ENCODE measurements around the gene HSD17B12.

The HSD17B12 gene

DNA sequence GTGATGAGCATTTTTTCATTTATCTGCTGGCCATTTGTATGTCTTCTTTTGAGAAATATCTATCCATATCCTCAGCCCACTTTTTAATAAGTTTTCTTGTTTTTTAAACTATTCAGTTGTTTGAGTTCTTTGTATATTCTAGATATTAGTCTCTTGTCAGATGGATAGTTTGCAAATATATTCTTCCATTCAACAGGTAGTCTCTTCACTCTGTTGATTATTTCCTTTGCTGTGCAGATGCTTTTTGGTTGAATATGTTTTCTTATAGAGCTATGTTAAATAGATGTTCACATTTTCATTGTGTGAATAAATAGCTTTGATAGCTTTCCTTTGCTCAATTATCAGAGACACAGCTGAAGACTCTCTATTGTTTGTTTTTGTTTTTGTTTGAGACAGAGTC, 131.9 kb downstream of the HSD17B12 start:
- no peak for DNase-seq

DNA sequence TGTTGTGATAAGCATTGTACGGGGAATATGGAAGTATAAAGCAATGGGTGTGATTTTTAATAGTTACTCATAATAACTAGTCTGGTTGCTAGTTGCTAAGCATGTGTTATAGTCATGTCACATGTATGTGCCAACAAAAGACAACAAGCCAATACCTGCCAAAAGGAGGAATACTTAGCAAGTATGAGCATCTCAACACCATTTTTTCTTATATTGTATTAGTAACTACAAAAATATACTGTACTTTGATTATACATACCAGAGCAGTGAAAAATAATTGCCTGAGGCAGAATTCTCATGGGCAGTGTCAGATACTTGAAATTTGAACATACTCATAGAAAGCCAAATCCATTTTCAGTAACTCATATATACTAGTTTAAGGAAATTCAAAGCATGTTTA, 137.7 kb downstream of the HSD17B12 start:
- DNase-seq: no peak

DNA sequence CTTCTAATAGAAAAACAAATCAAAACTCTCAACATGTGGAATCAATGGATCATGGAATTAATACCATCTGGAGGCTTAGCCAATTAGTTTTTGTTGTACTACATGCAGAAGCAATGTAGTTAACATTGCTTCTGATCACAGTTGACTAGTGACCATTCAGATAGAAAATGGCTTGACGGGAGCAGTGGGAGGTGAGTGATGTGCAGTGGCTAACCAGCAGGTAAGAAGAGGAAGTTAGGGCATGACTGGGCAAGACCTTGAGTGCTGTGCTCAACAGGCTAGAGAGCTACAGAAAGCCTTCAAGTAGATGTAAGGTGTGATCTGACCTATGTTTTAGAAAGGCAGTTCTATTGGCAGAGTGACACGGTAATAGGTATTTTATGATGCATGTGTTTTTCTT, 139.4 kb downstream of the HSD17B12 start:
- no peak for DNase-seq

DNA sequence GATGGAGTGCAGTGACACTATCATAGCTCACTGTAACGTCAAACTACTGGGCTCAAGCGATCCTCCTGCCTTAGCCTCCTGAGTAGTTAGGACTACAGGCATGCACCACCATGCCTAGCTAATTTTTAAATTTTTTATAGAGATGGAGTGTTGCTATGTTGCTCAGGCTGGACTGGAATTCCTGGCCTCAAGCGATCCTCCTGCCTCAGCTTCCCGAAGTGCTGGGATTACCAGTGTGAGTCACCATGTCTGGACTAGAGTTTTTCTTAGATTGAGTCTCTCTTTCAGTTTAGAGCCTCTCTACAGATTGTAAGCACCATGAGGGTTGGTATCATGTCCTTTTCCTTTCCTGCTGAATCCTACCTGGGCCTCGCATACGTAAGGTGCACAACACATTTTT, 142.8 kb downstream of the HSD17B12 start:
- DNase-seq: no peak

DNA sequence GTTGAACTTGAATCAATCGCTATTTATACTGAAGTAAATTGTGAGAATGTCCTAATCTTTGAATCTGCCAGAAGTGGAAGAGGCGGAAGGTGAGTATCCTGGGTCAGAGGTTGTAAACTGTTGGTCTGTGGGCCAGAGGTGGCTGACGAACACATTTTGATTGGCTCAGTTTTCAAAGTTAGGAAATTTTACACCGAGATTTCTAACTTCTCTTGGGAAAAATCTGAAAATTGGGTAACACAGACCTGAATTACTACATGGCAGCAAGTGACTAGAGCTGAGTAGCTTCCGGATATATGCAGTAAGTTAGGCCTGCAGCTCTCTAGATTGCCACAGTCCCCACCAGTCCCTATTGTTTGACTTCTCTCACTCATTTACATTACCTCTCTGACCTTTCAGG, 143.3 kb downstream of the HSD17B12 start:
- DNase-seq: no peak

DNA sequence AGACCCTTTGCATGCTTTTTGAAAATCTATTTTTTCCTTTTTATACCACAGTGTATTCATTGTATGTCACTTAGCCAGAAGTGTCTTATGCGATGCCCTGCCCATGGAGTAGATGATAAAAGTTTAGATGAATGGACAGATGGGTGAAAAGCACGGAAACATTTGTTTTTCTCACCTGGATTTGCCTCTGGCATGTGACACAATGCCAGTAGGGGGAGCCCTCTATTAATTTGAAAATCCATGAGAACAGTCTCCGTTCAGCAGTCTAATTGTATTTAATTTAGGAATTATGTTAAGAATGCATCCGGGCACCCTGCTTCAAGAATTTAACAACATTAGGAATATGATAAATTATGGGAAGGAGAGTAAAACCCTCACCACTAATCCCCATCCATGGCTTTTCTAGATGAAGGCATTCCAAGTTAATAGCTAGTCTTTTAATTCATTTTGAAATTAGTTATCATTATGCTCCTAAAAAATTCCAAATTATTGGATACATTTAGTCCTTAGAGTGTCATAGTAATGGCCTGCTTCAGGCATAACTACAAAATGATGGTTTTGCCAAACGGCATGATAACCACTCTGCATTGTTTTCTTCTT, 144.8 kb downstream of the HSD17B12 start:
- no peak for DNase-seq

DNA sequence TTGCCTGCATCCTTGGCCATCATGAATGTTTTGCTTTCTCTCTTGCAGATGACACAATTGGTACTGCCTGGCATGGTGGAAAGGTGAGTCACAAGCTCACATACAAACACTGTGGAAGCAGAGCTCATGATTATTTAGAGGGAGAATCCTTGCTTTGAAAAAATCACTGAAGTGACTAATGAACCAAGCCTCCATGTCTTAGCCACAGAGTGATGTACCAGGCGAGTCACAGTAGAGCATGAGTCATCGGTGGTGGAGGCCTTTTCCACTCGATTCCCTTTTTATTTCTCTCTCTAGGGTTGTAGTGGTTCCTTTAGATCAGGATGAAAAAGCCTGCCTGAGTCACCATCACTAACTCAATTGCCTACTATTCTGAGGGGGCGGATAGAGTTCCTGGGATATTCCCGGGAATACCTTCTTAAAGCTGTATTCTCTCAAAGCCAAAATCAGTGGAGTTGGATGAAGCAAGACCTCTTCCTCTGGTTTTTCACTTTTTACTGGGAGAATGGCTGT, 150.4 kb downstream of the HSD17B12 start:
- no peak for DNase-seq

DNA sequence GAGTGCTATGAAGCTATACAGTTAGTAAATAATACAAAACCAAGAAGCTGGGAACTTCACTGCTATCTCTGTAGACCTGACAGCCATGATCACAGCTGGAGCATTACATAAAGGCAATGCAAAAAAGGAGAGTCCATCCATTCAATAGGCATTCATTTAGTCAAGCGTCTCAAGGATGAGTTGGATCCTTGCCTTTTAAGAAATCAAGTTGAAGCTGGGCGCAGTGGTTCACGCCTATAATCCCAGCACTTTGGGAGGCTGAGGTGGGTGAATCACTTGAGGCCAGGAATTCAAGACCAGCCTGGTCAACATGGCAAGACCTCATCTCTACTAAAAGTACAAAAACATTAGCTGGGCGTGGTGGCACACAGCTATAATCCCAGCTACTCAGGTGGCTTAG, 152.0 kb downstream of the HSD17B12 start:
- DNase-seq: no peak

DNA sequence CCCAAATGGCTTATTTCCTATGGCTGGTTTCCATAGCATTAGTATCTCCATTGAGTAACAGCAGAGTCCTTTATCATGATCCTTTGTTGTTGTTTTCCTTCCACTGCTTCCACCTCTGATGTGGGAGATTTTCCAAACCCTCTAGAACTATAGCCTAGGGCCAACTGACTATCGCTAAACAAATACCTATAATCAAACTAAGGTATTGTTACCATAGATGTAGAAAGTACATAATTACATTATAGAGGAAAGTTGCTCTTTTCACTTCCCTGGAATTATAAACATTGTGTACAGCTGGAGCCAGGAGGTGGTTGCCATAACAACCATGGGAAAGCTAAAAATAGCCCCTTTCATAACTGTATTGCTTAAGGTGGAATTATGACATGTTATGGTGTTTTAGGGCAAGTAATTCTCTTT, 153.1 kb downstream of the HSD17B12 start:
- peak; percentile 18 for DNase-seq

DNA sequence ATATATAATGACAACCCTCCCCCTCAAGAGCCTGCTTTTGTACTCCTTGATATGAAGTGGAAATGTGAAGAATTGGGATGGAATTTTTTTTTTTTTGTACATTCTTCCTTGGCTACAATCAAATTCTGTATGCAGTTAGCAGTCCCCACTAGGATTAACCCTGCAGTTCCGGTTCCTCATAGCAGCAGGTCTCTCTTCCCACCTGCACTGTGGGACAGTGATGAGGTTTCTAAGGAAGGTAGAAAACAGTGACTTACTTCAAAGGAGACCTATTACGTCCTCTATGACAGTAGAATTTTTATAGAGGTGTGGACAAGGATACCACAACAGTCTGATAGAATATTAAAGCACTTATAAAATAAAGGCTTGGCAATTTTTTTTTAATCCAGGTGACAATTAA, 153.7 kb downstream of the HSD17B12 start:
- DNase-seq: no peak

DNA sequence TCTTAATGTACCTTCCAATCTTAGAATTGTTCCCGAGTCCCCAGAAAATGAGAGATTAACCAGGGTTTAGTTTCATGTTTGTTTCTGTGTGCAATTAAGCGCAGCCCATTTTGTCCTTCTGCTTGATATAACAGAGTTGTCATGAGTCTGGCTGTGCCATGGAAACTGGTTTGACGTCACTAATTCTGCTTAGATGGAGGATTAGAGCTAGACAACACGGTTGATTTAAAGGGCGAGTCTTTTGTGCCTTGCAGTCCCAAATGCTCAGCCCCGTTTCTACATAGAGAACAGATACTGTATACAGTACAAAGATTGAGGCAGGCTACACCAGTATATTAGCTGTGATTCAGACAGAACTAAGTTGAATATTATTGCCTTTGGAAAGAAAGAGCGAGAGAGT, 154.6 kb downstream of the HSD17B12 start:
- peak; percentile 34 for DNase-seq

DNA sequence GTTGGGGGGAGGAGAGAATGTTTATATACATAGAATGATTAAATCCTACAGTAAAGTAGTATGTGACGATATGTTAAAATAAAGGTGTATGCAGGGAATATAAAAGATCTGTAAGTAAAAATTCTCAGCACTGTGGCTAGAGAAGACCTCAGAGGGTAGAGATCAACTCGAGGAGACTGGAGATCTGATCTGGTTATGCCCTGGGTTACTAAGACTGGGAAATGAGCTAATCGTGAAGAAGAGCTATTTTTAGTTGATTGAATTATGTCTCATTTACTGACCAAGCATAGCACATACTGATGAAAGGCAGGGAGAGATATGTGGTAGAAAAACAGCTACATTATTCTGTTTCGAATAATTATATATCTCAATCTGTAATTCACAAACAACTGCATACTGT, 157.3 kb downstream of the HSD17B12 start:
- DNase-seq: no peak

DNA sequence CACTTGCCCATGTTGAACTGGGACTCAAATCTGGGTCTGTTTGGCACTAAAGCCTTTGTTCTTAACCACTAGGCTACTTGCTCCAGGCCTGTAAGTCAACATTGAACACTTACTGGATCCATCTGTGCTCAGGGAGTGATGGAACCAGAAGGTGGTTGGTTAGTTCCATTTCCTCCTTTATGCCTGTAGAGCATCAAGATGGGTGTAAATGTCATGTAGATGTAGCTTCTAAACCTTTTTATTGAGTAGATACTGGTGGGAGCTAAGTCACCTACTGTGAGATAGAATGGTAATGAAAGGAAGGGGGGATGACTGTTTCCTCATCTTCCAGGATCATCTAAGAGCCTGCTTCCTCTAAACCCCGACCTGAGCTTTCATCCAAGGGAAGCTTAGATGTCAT, 161.5 kb downstream of the HSD17B12 start:
- no peak for DNase-seq

DNA sequence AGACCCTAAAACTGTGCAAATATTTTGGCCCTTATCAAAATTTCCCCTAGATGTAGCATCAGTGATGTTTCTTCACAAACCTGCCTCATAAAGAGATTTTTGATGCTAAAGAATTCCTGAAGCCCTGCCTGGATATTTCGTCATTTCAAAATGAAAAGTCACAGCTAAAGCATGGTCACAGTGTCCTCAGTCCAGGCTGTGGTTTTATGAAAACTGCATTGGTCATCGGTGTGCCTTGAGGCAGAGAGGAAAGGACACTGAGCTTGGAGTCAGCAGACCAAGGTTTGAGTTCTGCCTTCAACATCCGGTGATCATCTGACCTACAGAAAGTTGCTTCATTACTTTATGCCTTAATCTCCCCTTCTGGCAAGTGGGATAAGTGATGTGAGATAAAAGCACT, 165.3 kb downstream of the HSD17B12 start:
- no peak for DNase-seq

DNA sequence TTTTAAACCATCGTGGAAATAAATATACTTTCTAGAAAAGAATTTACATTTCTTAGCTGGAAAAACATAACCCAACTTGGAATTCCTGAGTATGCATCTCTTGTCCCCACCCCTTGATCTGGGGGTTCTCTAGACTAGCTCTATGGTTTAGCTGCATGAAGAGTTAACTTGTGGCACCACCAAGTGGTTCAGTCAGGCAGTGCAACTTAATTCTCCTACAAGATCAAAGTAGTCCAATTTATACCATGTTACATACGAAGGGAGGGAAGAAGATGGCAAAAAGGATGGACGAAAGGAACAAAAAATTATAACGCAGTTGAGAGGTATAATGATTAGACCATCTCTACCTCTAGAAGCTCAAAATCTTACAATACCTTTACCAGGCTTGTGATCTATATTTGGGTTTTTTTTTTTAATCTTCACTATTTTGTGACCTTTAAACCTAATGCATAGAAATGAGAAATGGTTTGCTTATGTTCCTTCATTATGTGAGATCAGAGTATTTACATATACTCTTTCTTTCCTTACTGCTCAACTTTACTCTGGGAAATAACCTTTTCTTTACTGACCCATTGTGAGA, 171.6 kb downstream of the HSD17B12 start:
- DNase-seq: peak; percentile 37

DNA sequence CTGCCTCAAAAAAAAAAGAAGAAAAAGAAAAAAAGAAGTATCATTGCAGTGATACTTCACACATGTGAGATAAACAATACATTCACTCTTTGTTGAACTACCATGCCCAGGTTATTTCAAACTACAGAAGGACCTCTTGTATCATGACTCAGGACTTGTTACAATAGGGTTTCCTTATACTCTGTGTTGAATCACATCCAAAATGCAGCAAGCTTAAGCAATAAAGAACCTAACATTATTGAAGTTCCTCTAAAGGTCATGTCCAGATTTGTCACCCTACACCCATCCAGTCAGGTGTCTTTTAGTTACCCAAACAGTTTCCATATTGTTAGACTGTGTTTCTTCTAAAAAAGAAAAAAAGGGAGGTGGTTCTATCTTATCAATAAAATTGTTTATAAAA, 173.2 kb downstream of the HSD17B12 start:
- DNase-seq: no peak

DNA sequence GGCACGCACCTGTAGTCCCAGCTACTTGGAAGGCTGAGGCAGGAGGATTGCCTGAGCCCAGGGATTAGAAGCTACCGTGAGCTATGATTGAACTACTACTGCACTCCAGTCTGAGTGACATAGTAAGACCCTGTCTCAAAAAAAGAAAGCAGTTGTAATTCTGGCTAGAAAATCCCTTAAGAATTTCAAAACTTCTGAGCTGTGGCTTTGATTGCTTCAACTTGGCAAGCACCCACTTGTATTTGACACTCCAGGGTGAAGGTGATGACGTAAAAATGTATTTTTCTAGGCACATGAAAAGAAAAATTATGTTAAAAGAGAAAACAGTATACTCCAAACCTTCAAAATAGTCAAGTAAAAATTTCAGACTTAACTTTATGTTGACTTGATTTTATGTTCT, 176.5 kb downstream of the HSD17B12 start:
- no peak for DNase-seq

DNA sequence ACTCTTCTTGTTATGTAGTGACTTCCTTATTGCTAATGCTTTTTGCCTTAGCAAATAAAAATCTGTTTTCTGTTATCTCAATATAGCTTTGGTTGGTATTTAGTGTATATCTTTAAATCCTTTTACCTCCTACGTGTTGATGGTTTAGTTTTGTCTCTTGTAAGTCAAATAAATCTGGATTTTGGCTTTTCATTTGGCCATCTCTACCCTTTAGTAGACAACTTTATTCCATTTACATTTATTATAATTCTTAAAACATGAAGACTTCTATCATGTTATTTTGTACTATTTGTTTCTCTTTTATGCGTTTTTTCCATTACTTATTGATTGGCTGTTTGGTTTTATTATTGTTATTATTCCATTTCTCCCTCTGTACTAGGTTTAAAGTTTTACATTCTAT, 180.6 kb downstream of the HSD17B12 start:
- DNase-seq: no peak

DNA sequence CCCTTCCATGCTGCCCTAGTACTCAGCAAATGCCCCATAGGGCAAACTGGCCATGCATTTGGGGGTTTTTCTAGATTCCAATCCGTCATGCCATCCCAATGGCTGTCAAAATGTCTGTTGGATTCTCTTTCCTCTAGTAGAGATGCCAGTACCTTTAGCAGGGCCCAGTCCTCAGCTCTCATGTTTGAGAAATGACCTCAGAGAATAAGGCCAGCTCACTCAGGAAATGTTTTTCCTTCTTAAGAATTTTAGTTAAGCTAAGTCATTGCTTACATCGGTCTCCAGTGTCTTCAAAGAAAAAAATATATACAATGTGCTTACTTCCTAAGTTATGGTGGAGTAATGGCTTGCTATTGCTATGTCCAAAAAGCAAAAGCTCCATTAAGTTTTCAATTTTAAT, 186.0 kb downstream of the HSD17B12 start:
- no peak for DNase-seq

DNA sequence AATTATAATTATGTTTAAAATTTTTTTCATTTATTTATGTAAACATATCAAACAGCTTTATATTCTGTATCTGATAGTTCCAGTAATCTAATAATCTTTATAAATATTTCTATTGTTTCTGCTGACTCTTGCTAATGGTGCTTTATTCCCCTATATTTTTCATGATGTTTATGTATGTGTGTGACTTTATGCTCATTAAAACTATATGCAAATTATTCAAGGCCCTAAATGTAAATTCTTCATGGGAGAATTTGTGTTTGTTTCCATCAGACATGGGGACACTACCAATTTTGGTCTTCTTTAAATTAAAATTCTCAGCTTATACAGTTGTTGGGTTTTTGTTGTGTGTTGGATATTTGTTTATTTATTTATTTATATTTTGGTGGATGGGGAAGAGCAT, 186.4 kb downstream of the HSD17B12 start:
- DNase-seq: no peak

DNA sequence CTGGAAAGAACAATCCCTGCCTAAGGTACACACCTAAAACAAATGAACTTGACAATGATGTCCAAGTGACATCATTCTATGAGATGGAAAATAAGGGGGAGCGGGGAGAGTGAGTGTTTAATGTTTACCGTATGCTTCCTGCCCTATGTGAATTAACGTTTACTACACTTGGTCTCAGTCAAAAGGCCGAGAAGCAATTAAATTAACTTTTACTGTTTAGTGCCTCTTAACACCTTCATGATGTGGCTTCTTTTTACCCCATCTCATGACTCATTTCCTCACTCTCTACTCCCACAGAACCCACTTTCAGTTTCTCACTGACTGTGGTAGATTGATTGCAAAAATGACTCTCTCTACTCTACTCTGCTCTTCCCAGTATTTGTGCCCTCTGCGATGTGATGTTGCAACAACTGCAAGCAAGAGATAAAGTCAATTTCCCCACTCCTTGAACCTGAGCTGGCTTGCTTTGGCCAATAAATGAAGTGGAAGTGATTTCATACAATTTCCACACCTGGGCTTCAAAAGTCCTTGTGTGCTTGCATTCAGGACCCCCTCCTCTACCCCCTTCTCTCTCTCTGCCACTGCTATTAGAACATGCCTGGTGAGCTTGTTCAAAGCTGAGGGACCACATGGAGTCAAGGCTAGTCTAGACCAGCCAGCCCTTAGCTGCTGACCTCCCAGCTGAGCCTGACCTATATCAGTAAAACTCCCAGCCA, 188.5 kb downstream of the HSD17B12 start:
- peak; percentile 39 for DNase-seq

DNA sequence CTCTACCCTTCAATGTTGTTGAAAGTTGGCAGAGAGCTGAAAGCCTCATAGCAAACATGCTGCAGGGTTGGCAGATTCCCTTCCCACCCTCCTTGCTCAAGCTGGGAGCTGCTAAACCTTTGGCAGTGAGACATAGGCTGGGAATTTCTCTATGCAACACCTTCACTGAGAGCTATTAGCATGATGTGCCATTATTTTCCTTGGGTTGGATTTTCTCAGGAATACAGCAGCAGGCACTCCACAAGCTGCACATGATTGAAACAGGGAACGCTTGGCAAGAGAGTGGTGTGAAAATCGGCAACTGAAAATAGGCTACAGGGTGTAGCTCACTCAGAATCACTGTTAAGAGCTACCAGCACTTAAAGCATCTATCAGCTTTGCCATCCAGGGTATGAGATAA, 190.5 kb downstream of the HSD17B12 start:
- no peak for DNase-seq

DNA sequence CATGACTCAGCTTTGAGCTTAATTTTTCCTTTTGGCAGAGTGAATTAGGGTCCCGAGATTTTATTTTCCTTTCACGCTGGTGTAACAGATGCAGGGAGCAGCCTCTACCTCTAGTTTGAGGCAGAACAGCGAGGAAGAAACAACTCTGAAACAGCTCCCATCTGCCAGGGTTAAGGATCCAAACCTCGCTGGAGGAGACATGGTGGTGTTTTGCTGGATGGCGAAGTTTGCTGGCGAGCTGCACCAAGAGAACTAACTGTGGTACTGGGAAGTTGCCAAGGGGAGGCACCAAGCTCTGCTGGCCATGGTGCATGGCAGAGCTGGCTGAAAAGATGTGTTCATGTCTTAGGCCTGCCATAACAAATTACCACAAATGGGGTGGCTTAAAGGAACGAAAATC, 192.5 kb downstream of the HSD17B12 start:
- DNase-seq: no peak

DNA sequence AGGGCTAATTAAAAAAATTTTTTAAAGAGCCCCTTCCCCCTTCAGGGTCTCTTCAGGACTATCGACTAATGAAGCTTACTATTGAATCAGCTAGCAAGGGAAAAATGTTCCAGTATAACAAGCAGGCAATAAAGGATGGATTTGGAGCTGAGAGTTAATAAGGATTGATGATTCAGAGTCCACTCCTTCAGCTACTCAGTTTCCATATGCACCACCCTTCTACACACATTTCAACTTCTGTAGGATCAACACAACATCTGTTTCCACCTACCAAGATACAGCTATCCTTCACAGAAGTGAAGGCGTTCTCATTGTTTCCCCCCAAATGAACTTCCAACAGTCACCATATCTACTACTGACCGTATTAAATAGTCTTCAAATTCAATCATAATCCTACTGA, 193.5 kb downstream of the HSD17B12 start:
- no peak for DNase-seq

DNA sequence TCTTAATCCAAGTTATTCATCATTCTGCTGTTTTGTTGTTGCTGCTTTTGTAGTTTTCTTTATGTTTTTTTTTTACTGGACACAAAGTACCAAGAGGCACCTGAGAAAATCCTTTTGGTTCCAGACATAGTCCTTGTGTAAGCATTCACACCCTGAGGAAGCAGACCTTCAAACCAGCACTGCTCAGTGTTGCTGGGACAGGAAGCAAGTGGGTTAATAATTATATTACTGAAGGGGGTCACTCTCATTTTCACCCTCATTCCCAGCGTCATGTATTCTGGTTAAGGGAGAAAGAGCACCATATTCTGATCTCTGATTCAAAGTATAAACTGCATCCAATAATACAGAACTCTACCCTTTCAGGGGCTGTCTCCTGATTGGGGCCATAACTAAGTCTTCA, 194.2 kb downstream of the HSD17B12 start:
- DNase-seq: no peak

All from NCI-H774 (cell line).